ENCODE measurements around the gene RARG.
"Not testable (repeated sequence)": the region's sequence is repeated elsewhere in the genome, so short reads cannot be mapped to it uniquely, and the experiment has no call there.

The RARG gene

DNA sequence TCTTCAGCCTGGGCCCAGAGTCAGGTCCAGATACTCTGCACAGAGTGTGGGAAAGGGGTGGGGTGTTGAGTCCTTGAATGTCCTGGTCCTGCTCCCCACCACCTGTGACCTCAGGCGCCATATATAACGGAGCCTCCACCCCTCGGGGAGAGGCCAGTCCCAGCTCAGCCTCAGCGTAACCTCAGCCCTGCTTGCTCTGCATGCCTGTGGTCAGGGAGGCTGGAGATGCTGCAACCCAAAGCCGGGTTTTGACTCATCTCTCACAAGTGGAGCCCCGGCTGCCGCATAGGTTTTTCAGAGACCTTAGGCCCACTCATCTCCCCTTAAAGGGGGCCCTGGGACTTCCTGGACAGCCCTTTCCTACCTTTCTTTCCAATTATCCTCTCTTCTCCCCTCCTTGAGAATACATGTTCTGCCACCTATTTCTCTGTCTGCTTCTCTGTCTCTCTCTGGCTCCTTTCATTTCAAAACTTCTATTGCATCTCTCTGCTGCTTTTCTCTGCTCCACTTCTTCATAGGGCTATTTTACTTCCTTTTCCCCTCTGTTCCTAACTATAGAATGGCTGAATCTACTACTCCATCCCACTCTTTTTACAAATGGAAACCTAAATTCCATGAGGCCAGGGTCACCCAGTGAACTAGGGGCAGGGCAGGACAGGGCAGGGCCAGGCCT is 26.1 kb downstream of the RARG start:
- no peak overlapping the region for H3K9ac ChIP-seq (ENCODE audit: low read length)
- no peaks in the 10 kb centered on the region for H3K9me3 ChIP-seq (ENCODE audit: control insufficient read depth, insufficient read depth, low read depth, low read length)
- peaks cover 7% of the 10 kb centered on the region for H3K36me3 ChIP-seq (ENCODE audit: control insufficient read depth, insufficient read depth, low read length)
- H3K27ac ChIP-seq (ENCODE audit: low read depth, low read length), result no peak overlapping the region
- H3K4me3 ChIP-seq (ENCODE audit: low read depth, low read length), result no peak overlapping the region
- no peaks in the 10 kb centered on the region for H3K4me1 ChIP-seq (ENCODE audit: control insufficient read depth, insufficient read depth, low read length)
- H3K27me3 ChIP-seq (ENCODE audit: control insufficient read depth, insufficient read depth, low read length), result peaks cover 7% of the 10 kb centered on the region; the same call in 1 of the 2 replicates

GRCh38 chr12:53204351-53204750 is 27.7 kb downstream of the RARG start:
- Histone ChIP-seq H3K4me3 (ENCODE audit: low read depth, low read length) (no peak overlapping the region), H3K9ac (ENCODE audit: low read length) (no peak overlapping the region), H3K9me3 (ENCODE audit: control insufficient read depth, insufficient read depth, low read depth, low read length) (no peaks in the 10 kb centered on the region), H3K27ac (ENCODE audit: low read depth, low read length) (no peak overlapping the region), H3K36me3 (ENCODE audit: control insufficient read depth, insufficient read depth, low read length) (no peaks in the 10 kb centered on the region), H3K4me1 (ENCODE audit: control insufficient read depth, insufficient read depth, low read length) (no peaks in the 10 kb centered on the region), H3K27me3 (ENCODE audit: control insufficient read depth, insufficient read depth, low read length) (peaks cover 18% of the 10 kb centered on the region)

GRCh38 chr12:53202316-53202715 is 29.7 kb downstream of the RARG start:
- H3K4me3 ChIP-seq (ENCODE audit: low read depth, low read length); H3K9ac ChIP-seq (ENCODE audit: low read length); H3K9me3 ChIP-seq (ENCODE audit: control insufficient read depth, insufficient read depth, low read depth, low read length); H3K27ac ChIP-seq (ENCODE audit: low read depth, low read length); H3K36me3 ChIP-seq (ENCODE audit: control insufficient read depth, insufficient read depth, low read length); H3K4me1 ChIP-seq (ENCODE audit: control insufficient read depth, insufficient read depth, low read length): not testable (repeated sequence)
- peaks cover 37% of the 10 kb centered on the region for H3K27me3 ChIP-seq (ENCODE audit: control insufficient read depth, insufficient read depth, low read length)

DNA sequence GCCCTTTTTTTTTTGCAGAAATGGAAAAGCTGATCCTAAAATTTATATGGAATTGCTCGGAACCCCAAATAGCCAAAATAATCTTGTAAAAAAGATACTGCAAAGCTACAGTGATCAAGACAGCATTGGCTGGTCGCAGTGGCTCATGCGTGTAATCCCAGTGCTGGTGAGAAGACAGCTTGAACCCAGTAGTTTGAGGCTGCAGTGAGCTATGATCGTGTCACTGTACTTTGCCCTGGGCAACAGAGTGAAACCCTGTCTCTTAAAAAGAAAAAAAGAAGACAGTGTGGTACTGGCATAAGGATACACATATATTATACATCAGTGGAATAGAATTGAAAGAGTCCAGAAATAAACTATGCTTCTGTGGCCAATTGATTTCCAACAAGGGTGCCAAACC is 30.4 kb downstream of the RARG start:
- Histone ChIP-seq H3K9me3 (ENCODE audit: control insufficient read depth, insufficient read depth, low read depth, low read length) (no peaks in the 10 kb centered on the region), H3K4me1 (ENCODE audit: control insufficient read depth, insufficient read depth, low read length) (peaks cover 8% of the 10 kb centered on the region; the same call in 1 of the 2 replicates), H3K36me3 (ENCODE audit: control insufficient read depth, insufficient read depth, low read length) (no peaks in the 10 kb centered on the region), H3K27me3 (ENCODE audit: control insufficient read depth, insufficient read depth, low read length) (peaks cover 44% of the 10 kb centered on the region), H3K9ac (ENCODE audit: low read length) (no peak overlapping the region), H3K4me3 (ENCODE audit: low read depth, low read length) (no peak overlapping the region), H3K27ac (ENCODE audit: low read depth, low read length) (no peak overlapping the region)

- Histone ChIP-seq H3K4me3 (ENCODE audit: low read depth, low read length) (no peak overlapping the region), H3K9me3 (ENCODE audit: control insufficient read depth, insufficient read depth, low read depth, low read length) (no peaks in the 10 kb centered on the region), H3K4me1 (ENCODE audit: control insufficient read depth, insufficient read depth, low read length) (peaks cover 8% of the 10 kb centered on the region; the same call in 1 of the 2 replicates), H3K27ac (ENCODE audit: low read depth, low read length) (no peak overlapping the region), H3K27me3 (ENCODE audit: control insufficient read depth, insufficient read depth, low read length) (peaks cover 49% of the 10 kb centered on the region), H3K9ac (ENCODE audit: low read length) (no peak overlapping the region), H3K36me3 (ENCODE audit: control insufficient read depth, insufficient read depth, low read length) (no peaks in the 10 kb centered on the region)
These were observed 30.9 kb downstream of the RARG start for GRCh38 chr12:53201177-53201541.

GRCh38 chr12:53200458-53201176 is 31.4 kb downstream of the RARG start:
- Histone ChIP-seq H3K27me3 (ENCODE audit: control insufficient read depth, insufficient read depth, low read length) (peaks cover 54% of the 10 kb centered on the region), H3K4me1 (ENCODE audit: control insufficient read depth, insufficient read depth, low read length) (peaks cover 8% of the 10 kb centered on the region; the same call in 1 of the 2 replicates), H3K36me3 (ENCODE audit: control insufficient read depth, insufficient read depth, low read length) (no peaks in the 10 kb centered on the region), H3K9ac (ENCODE audit: low read length) (no peak overlapping the region), H3K27ac (ENCODE audit: low read depth, low read length) (no peak overlapping the region), H3K4me3 (ENCODE audit: low read depth, low read length) (no peak overlapping the region), H3K9me3 (ENCODE audit: control insufficient read depth, insufficient read depth, low read depth, low read length) (no peaks in the 10 kb centered on the region)

DNA sequence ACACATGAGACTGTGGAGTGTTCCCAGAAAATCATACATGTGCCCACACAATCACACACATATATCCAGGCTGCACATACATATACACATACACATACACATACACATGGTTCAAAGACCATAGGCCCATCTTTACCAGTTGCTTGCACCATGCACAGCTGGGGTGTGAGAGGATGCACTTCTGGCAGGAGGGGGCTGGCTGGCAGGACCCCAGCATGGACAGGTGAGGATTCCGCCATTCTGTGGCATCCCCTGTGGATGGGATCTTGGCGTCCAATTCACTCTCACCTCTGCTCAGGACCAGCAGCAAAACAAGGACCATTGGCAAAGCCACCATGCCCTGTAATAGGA is 31.9 kb downstream of the RARG start:
- Histone ChIP-seq H3K27ac (ENCODE audit: low read depth, low read length) (no peak overlapping the region), H3K4me3 (ENCODE audit: low read depth, low read length) (no peak overlapping the region), H3K27me3 (ENCODE audit: control insufficient read depth, insufficient read depth, low read length) (peaks cover 60% of the 10 kb centered on the region), H3K36me3 (ENCODE audit: control insufficient read depth, insufficient read depth, low read length) (no peaks in the 10 kb centered on the region), H3K9me3 (ENCODE audit: control insufficient read depth, insufficient read depth, low read depth, low read length) (no peaks in the 10 kb centered on the region), H3K9ac (ENCODE audit: low read length) (no peak overlapping the region), H3K4me1 (ENCODE audit: control insufficient read depth, insufficient read depth, low read length) (peaks cover 8% of the 10 kb centered on the region; the same call in 1 of the 2 replicates)

GRCh38 chr12:53199700-53200099 is 32.3 kb downstream of the RARG start:
- H3K36me3 ChIP-seq (ENCODE audit: control insufficient read depth, insufficient read depth, low read length), result no peaks in the 10 kb centered on the region
- H3K9ac ChIP-seq (ENCODE audit: low read length), result no peak overlapping the region
- H3K27ac ChIP-seq (ENCODE audit: low read depth, low read length), result no peak overlapping the region
- peaks cover 8% of the 10 kb centered on the region; the same call in 1 of the 2 replicates for H3K4me1 ChIP-seq (ENCODE audit: control insufficient read depth, insufficient read depth, low read length)
- H3K27me3 ChIP-seq (ENCODE audit: control insufficient read depth, insufficient read depth, low read length), result peaks cover 64% of the 10 kb centered on the region
- no peak overlapping the region for H3K4me3 ChIP-seq (ENCODE audit: low read depth, low read length)
- no peaks in the 10 kb centered on the region for H3K9me3 ChIP-seq (ENCODE audit: control insufficient read depth, insufficient read depth, low read depth, low read length)

DNA sequence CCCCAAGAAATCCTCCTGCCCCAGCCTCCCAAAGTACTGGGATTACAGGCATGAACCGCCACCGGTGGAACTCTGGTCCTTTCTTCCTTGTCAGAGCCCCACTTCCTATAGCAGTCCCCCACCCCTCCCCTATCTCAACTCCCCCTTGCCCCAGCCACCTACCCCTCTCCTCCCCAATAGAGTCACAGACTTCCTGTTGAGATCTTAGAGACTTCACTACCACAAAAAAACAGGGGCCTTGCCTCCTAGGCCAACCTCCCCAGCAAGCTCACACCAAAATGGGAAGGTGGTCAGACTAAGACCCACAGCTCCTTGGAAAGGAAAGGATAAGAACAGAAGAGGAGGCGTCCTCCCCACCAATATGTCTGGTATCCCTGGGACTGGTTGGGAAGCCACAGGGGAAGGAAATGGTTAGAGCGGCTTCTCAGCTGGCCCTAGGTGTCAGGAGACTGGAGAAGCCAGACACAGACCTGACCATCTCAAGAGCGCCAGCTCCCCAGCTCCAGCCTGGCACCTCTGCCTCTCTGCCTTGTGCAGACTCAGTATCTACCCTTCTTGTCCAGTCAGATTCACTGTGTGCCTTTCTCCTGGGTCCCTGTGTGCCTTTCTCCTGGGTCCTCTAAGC is 33.4 kb downstream of the RARG start:
- Histone ChIP-seq H3K4me1 (ENCODE audit: control insufficient read depth, insufficient read depth, low read length) (peaks cover 8% of the 10 kb centered on the region; the same call in 1 of the 2 replicates), H3K36me3 (ENCODE audit: control insufficient read depth, insufficient read depth, low read length) (no peaks in the 10 kb centered on the region)

DNA sequence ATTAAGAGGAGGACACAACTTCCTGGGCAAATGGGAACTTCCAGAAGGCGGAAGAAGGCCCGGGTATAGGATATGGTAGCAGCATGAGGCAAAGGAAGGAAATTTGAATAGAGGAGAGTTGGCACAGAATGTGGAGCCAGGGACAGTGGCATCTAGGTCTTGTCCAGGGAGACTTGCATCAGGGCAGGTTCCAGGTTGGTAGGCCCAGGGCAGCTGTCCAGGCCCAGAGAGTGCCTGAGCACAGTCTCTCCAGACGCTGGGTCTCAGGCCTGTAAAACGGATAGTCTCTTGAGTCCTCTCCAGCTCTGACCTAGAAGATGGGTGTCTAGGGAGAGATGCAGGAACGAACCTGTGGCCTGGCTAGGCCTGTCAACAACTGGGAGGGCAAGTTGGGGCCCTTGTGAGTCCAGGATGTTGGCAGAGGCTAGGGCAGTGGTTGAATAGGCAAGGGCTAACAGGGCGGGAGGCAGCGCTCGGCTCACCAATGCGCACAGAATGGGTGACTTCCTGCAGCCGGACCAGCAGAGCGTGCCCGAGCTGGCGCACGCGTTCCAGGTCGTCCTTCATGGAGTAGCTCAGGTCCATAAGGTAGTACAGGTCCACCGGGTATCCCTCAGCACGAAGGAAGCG is 34.9 kb downstream of the RARG start:
- Histone ChIP-seq H3K27ac (ENCODE audit: low read depth, low read length) (no peak overlapping the region), H3K4me1 (ENCODE audit: control insufficient read depth, insufficient read depth, low read length) (peaks cover 8% of the 10 kb centered on the region; the same call in 1 of the 2 replicates), H3K9me3 (ENCODE audit: control insufficient read depth, insufficient read depth, low read depth, low read length) (no peaks in the 10 kb centered on the region), H3K9ac (ENCODE audit: low read length) (no peak overlapping the region), H3K36me3 (ENCODE audit: control insufficient read depth, insufficient read depth, low read length) (no peaks in the 10 kb centered on the region), H3K4me3 (ENCODE audit: low read depth, low read length) (peak overlapping the region; percentile 48), H3K27me3 (ENCODE audit: control insufficient read depth, insufficient read depth, low read length) (peaks cover 87% of the 10 kb centered on the region)

More for the DNA sequence above, 33.4 kb downstream of the RARG start:
- Histone ChIP-seq H3K9me3 (ENCODE audit: control insufficient read depth, insufficient read depth, low read depth, low read length) (no peaks in the 10 kb centered on the region), H3K9ac (ENCODE audit: low read length) (no peak overlapping the region), H3K4me3 (ENCODE audit: low read depth, low read length) (no peak overlapping the region), H3K27me3 (ENCODE audit: control insufficient read depth, insufficient read depth, low read length) (peaks cover 75% of the 10 kb centered on the region), H3K27ac (ENCODE audit: low read depth, low read length) (no peak overlapping the region)

DNA sequence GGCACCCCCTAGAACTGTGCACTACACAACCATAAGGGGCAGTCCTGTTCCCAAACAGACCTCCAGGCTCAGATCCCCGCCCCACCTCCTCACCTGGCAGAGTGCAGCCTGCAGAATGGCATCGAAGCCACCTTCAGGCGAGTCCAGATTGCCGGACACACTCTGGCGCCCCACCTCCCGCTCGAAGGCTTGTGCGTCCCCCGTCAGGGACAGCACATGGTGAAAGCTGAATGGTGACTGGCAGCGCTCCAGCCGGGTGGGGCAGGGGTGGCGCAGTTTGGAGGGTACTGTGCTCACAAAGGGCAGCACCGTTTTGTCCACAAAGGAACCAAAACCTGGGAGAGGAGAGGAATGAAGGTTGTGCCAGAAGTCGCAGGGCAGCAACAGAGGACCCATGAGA is 35.5 kb downstream of the RARG start:
- H3K36me3 ChIP-seq (ENCODE audit: control insufficient read depth, insufficient read depth, low read length), result no peaks in the 10 kb centered on the region

More for the DNA sequence above, 35.5 kb downstream of the RARG start:
- Histone ChIP-seq H3K27ac (ENCODE audit: low read depth, low read length) (no peak overlapping the region), H3K9me3 (ENCODE audit: control insufficient read depth, insufficient read depth, low read depth, low read length) (no peaks in the 10 kb centered on the region), H3K4me1 (ENCODE audit: control insufficient read depth, insufficient read depth, low read length) (peaks cover 8% of the 10 kb centered on the region; the same call in 1 of the 2 replicates), H3K4me3 (ENCODE audit: low read depth, low read length) (no peak overlapping the region), H3K9ac (ENCODE audit: low read length) (no peak overlapping the region), H3K27me3 (ENCODE audit: control insufficient read depth, insufficient read depth, low read length) (peaks cover 87% of the 10 kb centered on the region)

Data from HUES6 (cell line).